Lower leg skin (tissue), 4 donors: ENCODE measurements around the gene SLC39A2. TPM values are rescaled to one million over a fixed set of nuclear protein-coding genes. Genes with fewer than 3 reads are reported as not detected.
"Not testable (repeated sequence)": the region's sequence is repeated elsewhere in the genome, so short reads cannot be mapped to it uniquely, and the experiment has no call there.

ENCODE experiments used
- DNase-seq, 2 donors: peaks; one replicate each; pipeline ENCODE4 v3.0.0-alpha.2; 2019; ENCODE audit warnings: low spot score in 2 of 2
- H3K4me3 ChIP-seq: fragments of 200-600 bp; sonication (generic); 2 replicates; pipeline ENCODE4 v1.5.1; 2017; ENCODE audit warnings: mild to moderate bottlenecking, low read depth; ENCODE audit not compliant: poor library complexity, severe bottlenecking
- CTCF ChIP-seq, 3 donors: fragments of 450-650 bp; IDR thresholded peaks; one replicate each; pipeline ENCODE4 v1.5.1; 2016; ENCODE audit warnings: antibody characterized with exemption in 3 of 3, mild to moderate bottlenecking in 3 of 3, moderate library complexity in 2 of 3
- POLR2A ChIP-seq, 2 donors: fragments of 450-650 bp; IDR thresholded peaks; one replicate each; pipeline ENCODE4 v1.6.1; 2016 to 2017; ENCODE audit warnings: antibody characterized with exemption in 2 of 2, mild to moderate bottlenecking in 1 of 2, moderate library complexity in 1 of 2
- whole genome bisulfite sequencing, 2 donors: methylation state at CpG; one replicate each; pipeline ENCODE4 v1.1.5; 2018; 5-methylcytosine and 5-hydroxymethylcytosine counted together
- intact Hi-C: fragments of 100-400 bp; cut with DNase I; formaldehyde crosslinking; loops from one replicate; pipeline ENCODE4 v1.15.0; 2023; ENCODE audit warnings: low total_unique reads
- total RNA-seq, 4 donors: library from RNA; depleted of rRNA; stranded (reverse); fragments of >200 nt; gene quantifications; one replicate each; pipeline ENCODE4 v1.1.0, GENCODE V29; 2016

Gene SLC39A2
- total RNA-seq, 4 donors from 2014 or later: 25.3 to 117 (median 46.9) TPM

- 88 to 90% methylated on average over 14 of the region's 14 CpGs for WGBS, 2 donors
- peak in 1 of 2 donors; percentile 32 for DNase-seq
- no peak overlapping the region for H3K4me3 ChIP-seq
- TF ChIP-seq CTCF (IDR thresholded peaks at IDR 0.05): no peak
- no peak for TF ChIP-seq POLR2A (IDR thresholded peaks at IDR 0.05)
- intact Hi-C loops: no loop called here
Observed at GRCh38 chr14:21003788-21004346, 4.8 kb downstream of the SLC39A2 start.

- not testable (repeated sequence) for DNase-seq, H3K4me3 ChIP-seq
- intact Hi-C loops: loop anchor here (10.0 kb wide), 1 partner anchor 85 kb away; the partner anchor contains the start of gene ZNF219
- 83% methylated on average over 3 of the region's 3 CpGs for WGBS, 2 donors
Observed at GRCh38 chr14:21009721-21010120, 10.6 kb downstream of the SLC39A2 start.

GRCh38 chr14:21011136-21011535 lies 12.0 kb downstream of the SLC39A2 start:
- TF ChIP-seq CTCF (IDR thresholded peaks at IDR 0.05) (no peak), POLR2A (IDR thresholded peaks at IDR 0.05) (no peak)
- intact Hi-C loops: loop anchor here (10.0 kb wide), 1 partner anchor 84 kb away; the partner anchor contains the start of gene ZNF219
- WGBS, 2 donors: 63 to 87% methylated on average over 1 of the region's 1 CpG
- DNase-seq: peak in 1 of 2 donors; percentile 66
- H3K4me3 ChIP-seq: no peak overlapping the region

- TF ChIP-seq CTCF (IDR thresholded peaks at IDR 0.05) (peak in 1 of 3 donors; percentile 70), POLR2A (IDR thresholded peaks at IDR 0.05) (no peak)
- H3K4me3 ChIP-seq: no peak overlapping the region
- DNase-seq: peak; percentile 89 to 97
- 2% methylated on average over 4 of the region's 4 CpGs for WGBS, 2 donors
- intact Hi-C loops: loop anchor here (10.0 kb wide), 1 partner anchor 80 kb away; the partner anchor contains the start of gene ZNF219
Observed at GRCh38 chr14:21014761-21015190, 15.7 kb downstream of the SLC39A2 start.

- peak in 1 of 2 donors; percentile 49 for DNase-seq
- 64 to 69% methylated on average over 6 of the region's 6 CpGs for WGBS, 2 donors
- no peak for TF ChIP-seq CTCF (IDR thresholded peaks at IDR 0.05)
- no peak for TF ChIP-seq POLR2A (IDR thresholded peaks at IDR 0.05)
- H3K4me3 ChIP-seq: no peak overlapping the region
- intact Hi-C loops: loop anchor here (10.0 kb wide), 1 partner anchor 79 kb away; the partner anchor contains the start of gene ZNF219
Observed at GRCh38 chr14:21015312-21015711, 16.2 kb downstream of the SLC39A2 start.

GRCh38 chr14:21016413-21017190 lies 17.5 kb downstream of the SLC39A2 start:
- H3K4me3 ChIP-seq: no peak overlapping the region
- 58 to 63% methylated on average over 9 of the region's 9 CpGs for WGBS, 2 donors
- TF ChIP-seq POLR2A (IDR thresholded peaks at IDR 0.05) (no peak), CTCF (IDR thresholded peaks at IDR 0.05) (no peak)
- intact Hi-C loops: loop anchor here (10.0 kb wide), 1 partner anchor 78 kb away; the partner anchor contains the start of gene ZNF219
- peak in 1 of 2 donors; percentile 70 for DNase-seq
